ENCODE data around the gene MYO1H.
"Not testable (repeated sequence)": the region's sequence is repeated elsewhere in the genome, so short reads cannot be mapped to it uniquely, and the experiment has no call there.

MYO1H gene

GRCh38 chr12:109343677-109344076 is 4.0 kb upstream of the MYO1H start:
- DNase-seq = no peak

GRCh38 chr12:109345428-109345827 is 2.3 kb upstream of the MYO1H start:
- DNase-seq = no peak

- no peak for DNase-seq
These were observed 780 bp upstream of the MYO1H start for GRCh38 chr12:109346920-109347319.

GRCh38 chr12:109352184-109352583 is 4.5 kb downstream of the MYO1H start:
- DNase-seq = no peak

GRCh38 chr12:109356577-109356976 is 8.9 kb downstream of the MYO1H start:
- no peak for DNase-seq

- DNase-seq = no peak
These were observed 9.3 kb downstream of the MYO1H start for GRCh38 chr12:109357032-109357431.

- DNase-seq = no peak
These were observed 10.6 kb downstream of the MYO1H start for GRCh38 chr12:109358154-109358869.

- DNase-seq = no peak
These were observed 11.5 kb downstream of the MYO1H start for GRCh38 chr12:109359131-109359690.

- DNase-seq = no peak
These were observed 22.1 kb downstream of the MYO1H start for GRCh38 chr12:109369831-109370230.

- DNase-seq = no peak
These were observed 29.5 kb downstream of the MYO1H start for GRCh38 chr12:109377139-109377685.

GRCh38 chr12:109378569-109378968 is 30.9 kb downstream of the MYO1H start:
- no peak for DNase-seq

GRCh38 chr12:109382031-109382430 is 34.3 kb downstream of the MYO1H start:
- no peak for DNase-seq

GRCh38 chr12:109383240-109383639 is 35.5 kb downstream of the MYO1H start:
- DNase-seq = no peak

GRCh38 chr12:109385339-109386058 is 37.8 kb downstream of the MYO1H start:
- peak; percentile 35 to 56 for DNase-seq

GRCh38 chr12:109386059-109386433 is 38.3 kb downstream of the MYO1H start:
- DNase-seq = peak in 1 of 2 experiments; percentile 2

- DNase-seq = peak; percentile 5 to 47
These were observed 39.9 kb downstream of the MYO1H start for GRCh38 chr12:109387425-109388166.

- no peak for DNase-seq
These were observed 40.5 kb downstream of the MYO1H start for GRCh38 chr12:109388167-109388563.

- DNase-seq = peak in 1 of 2 experiments; percentile 30
These were observed 41.4 kb downstream of the MYO1H start for GRCh38 chr12:109389146-109389545.

GRCh38 chr12:109393437-109394345 is 46.0 kb downstream of the MYO1H start:
- DNase-seq = peak; percentile 34 to 62

GRCh38 chr12:109394891-109395290 is 47.2 kb downstream of the MYO1H start:
- DNase-seq = no peak

GRCh38 chr12:109404841-109405240 is 57.1 kb downstream of the MYO1H start:
- not testable (repeated sequence) for DNase-seq

GRCh38 chr12:109406147-109406546 is 58.4 kb downstream of the MYO1H start:
- not testable (repeated sequence) for DNase-seq

Data from NCI-H446 (cell line).